Measurements from ENCODE around the gene DYNLT2.

DYNLT2 gene

GRCh38 chr6:169745405-169745804 lies 6.0 kb downstream of the DYNLT2 start:
- no peak overlapping the region for H3K4me3 ChIP-seq (ENCODE audit: control insufficient read depth, low read depth, low read length)
- no peak for DNase-seq (ENCODE audit: low read depth)
- TF ChIP-seq, protein P1, sequence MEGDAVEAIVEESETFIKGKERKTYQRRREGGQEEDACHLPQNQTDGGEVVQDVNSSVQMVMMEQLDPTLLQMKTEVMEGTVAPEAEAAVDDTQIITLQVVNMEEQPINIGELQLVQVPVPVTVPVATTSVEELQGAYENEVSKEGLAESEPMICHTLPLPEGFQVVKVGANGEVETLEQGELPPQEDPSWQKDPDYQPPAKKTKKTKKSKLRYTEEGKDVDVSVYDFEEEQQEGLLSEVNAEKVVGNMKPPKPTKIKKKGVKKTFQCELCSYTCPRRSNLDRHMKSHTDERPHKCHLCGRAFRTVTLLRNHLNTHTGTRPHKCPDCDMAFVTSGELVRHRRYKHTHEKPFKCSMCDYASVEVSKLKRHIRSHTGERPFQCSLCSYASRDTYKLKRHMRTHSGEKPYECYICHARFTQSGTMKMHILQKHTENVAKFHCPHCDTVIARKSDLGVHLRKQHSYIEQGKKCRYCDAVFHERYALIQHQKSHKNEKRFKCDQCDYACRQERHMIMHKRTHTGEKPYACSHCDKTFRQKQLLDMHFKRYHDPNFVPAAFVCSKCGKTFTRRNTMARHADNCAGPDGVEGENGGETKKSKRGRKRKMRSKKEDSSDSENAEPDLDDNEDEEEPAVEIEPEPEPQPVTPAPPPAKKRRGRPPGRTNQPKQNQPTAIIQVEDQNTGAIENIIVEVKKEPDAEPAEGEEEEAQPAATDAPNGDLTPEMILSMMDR (IDR thresholded peaks at IDR 0.05; ENCODE audit: control insufficient read depth, insufficient read depth, low read depth, low read length, missing control alignments), result no peak

GRCh38 chr6:169741344-169741743 lies 10.0 kb downstream of the DYNLT2 start:
- no peak overlapping the region for H3K4me3 ChIP-seq (ENCODE audit: control insufficient read depth, low read depth, low read length)
- TF ChIP-seq, protein P1 (IDR thresholded peaks at IDR 0.05; ENCODE audit: control insufficient read depth, insufficient read depth, low read depth, low read length, missing control alignments), result no peak
- DNase-seq (ENCODE audit: low read depth), result no peak

- DNase-seq (ENCODE audit: low read depth), result no peak
- TF ChIP-seq, protein P1 (IDR thresholded peaks at IDR 0.05; ENCODE audit: control insufficient read depth, insufficient read depth, low read depth, low read length, missing control alignments), result no peak
- no peak overlapping the region for H3K4me3 ChIP-seq (ENCODE audit: control insufficient read depth, low read depth, low read length)
Observed at GRCh38 chr6:169738976-169739529, 12.3 kb downstream of the DYNLT2 start.

GRCh38 chr6:169738204-169738975 lies 13.0 kb downstream of the DYNLT2 start:
- TF ChIP-seq, protein P1 (IDR thresholded peaks at IDR 0.05; ENCODE audit: control insufficient read depth, insufficient read depth, low read depth, low read length, missing control alignments), result no peak
- no peak for DNase-seq (ENCODE audit: low read depth)
- no peak overlapping the region for H3K4me3 ChIP-seq (ENCODE audit: control insufficient read depth, low read depth, low read length)

DNA sequence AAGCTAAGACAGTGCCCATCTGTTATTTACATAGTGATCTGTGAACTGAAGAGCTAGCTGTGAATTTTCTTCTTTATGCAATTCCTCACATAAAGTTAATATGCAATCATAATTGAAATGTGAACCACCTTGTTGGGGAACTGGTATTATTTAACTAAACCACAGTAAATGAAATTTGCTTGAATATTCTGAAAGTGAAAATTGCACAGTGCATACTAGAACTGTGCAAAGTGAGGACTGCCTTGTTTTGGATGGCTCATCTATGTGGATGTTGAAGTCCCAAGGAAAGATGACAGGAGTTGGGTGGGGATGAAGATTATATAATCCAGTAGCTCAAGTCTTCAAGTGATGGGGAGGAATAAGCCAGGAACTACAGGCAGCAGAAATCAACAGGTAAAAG lies 21.4 kb downstream of the DYNLT2 start:
- TF ChIP-seq, protein P1 (IDR thresholded peaks at IDR 0.05; ENCODE audit: control insufficient read depth, insufficient read depth, low read depth, low read length, missing control alignments), result no peak
- H3K4me3 ChIP-seq (ENCODE audit: control insufficient read depth, low read depth, low read length), result no peak overlapping the region
- DNase-seq (ENCODE audit: low read depth), result no peak

- DNase-seq (ENCODE audit: low read depth), result no peak
- TF ChIP-seq, protein P1 (IDR thresholded peaks at IDR 0.05; ENCODE audit: control insufficient read depth, insufficient read depth, low read depth, low read length, missing control alignments), result no peak
- no peak overlapping the region for H3K4me3 ChIP-seq (ENCODE audit: control insufficient read depth, low read depth, low read length)
Observed at GRCh38 chr6:169726963-169727362, 24.4 kb downstream of the DYNLT2 start.
